WI38 (cell line): Measurements from ENCODE around the gene HOXB8.

Experiments
- H3K4me3 ChIP-seq: 2 replicates; pipeline ENCODE4 v1.5.1; 2011; ENCODE audit warnings: low read depth, mild to moderate bottlenecking, control low read depth, low read length
- TF ChIP-seq, protein P1 (sequence below): IDR thresholded peaks from 2 replicates; pipeline ENCODE4 v1.5.1; 2012; ENCODE audit warnings: low read depth, mild to moderate bottlenecking, control low read depth, low read length

The HOXB8 gene

GRCh38 chr17:48646183-48647102, 31.4 kb upstream of the HOXB8 start:
- H3K4me3 ChIP-seq, result no peak overlapping the region

GRCh38 chr17:48645639-48646182, 30.6 kb upstream of the HOXB8 start:
- H3K4me3 ChIP-seq, result no peak overlapping the region
- TF ChIP-seq, protein P1, sequence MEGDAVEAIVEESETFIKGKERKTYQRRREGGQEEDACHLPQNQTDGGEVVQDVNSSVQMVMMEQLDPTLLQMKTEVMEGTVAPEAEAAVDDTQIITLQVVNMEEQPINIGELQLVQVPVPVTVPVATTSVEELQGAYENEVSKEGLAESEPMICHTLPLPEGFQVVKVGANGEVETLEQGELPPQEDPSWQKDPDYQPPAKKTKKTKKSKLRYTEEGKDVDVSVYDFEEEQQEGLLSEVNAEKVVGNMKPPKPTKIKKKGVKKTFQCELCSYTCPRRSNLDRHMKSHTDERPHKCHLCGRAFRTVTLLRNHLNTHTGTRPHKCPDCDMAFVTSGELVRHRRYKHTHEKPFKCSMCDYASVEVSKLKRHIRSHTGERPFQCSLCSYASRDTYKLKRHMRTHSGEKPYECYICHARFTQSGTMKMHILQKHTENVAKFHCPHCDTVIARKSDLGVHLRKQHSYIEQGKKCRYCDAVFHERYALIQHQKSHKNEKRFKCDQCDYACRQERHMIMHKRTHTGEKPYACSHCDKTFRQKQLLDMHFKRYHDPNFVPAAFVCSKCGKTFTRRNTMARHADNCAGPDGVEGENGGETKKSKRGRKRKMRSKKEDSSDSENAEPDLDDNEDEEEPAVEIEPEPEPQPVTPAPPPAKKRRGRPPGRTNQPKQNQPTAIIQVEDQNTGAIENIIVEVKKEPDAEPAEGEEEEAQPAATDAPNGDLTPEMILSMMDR, result no peak

More at GRCh38 chr17:48646183-48647102, 31.4 kb upstream of the HOXB8 start:
- TF ChIP-seq, protein P1, result no peak

DNA sequence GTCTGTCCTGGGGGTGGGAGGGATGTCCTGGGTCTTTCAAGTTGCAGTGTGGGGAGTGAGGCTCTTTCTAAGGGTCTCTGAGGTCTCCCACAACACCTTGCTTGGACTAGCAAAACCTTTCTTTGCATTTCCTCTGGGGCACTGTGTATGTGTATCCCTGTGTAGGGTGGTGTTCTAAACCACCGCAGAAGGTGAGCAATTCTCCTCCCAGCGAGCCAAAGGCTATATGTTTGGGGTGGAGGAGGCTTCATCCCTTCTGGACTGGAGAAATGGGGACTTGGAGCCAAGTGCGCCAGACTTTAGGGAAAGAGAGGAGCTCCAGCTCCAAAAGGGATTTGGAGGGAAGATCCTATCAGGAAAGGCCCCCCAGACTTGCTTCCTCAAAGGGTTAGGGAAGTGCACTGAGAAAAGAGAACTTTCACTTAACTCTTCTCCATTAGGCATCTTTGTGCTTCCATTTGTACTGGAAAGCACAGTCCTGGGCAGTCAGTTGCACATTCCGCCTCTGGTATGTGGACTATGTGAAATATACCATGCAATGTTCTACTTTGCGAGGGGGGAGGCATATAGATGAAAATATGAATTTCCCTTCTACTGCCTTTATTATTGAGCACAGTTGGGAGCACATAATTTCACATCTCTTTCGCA, 29.9 kb upstream of the HOXB8 start:
- no peak overlapping the region for H3K4me3 ChIP-seq
- TF ChIP-seq, protein P1, result no peak

GRCh38 chr17:48644159-48644558, 29.1 kb upstream of the HOXB8 start:
- TF ChIP-seq, protein P1, result no peak
- no peak overlapping the region for H3K4me3 ChIP-seq

DNA sequence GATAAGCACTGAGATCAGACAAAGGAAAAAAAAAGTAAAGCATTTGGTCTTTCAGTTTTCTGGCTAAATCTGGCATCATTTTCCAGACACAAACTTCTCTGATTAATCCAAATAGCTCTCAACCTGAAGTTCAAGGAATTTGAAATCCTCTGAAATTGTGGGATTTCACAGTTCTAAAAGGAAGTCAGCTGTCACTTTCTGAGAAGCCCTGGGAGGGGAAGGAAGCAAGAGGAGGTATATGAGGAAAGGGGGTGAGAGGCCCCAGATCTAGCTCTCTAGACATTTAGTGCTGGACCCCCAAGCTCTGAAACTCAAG, 28.6 kb upstream of the HOXB8 start:
- TF ChIP-seq, protein P1, result no peak
- H3K4me3 ChIP-seq, result no peak overlapping the region

GRCh38 chr17:48642843-48643696, 28.0 kb upstream of the HOXB8 start:
- no peak overlapping the region for H3K4me3 ChIP-seq
- TF ChIP-seq, protein P1, result no peak
